ENCODE data around the gene DHX32.
A peak's percentile ranks its signal among the peaks of the same experiment; 100 is the strongest.
"Not testable (repeated sequence)": the region's sequence is repeated elsewhere in the genome, so short reads cannot be mapped to it uniquely, and the experiment has no call there.

The DHX32 gene

GRCh38 chr10:125903135-125903640 lies 22.1 kb upstream of the DHX32 start:
- H2AFZ ChIP-seq (ENCODE audit: low read length); H4K8ac ChIP-seq (ENCODE audit: low read depth, low read length); H3K36me3 ChIP-seq (replicated peaks in 1 of 2; ENCODE audit: control insufficient read depth in 2 of 2, insufficient read depth in 2 of 2, low read length in 2 of 2); H3K4me1 ChIP-seq (ENCODE audit: control insufficient read depth in 2 of 2, insufficient read depth in 1 of 2, low read depth in 1 of 2, low read length in 2 of 2); H3K4ac ChIP-seq (ENCODE audit: low read length); H3K18ac ChIP-seq (ENCODE audit: low read length); H4K91ac ChIP-seq (ENCODE audit: low read depth, low read length, poor library complexity); H3K79me1 ChIP-seq (ENCODE audit: low read depth, low read length); H3K14ac ChIP-seq (ENCODE audit: low read length); DNase-seq (ENCODE audit: low spot score); H3K23ac ChIP-seq (ENCODE audit: low read depth, low read length, poor library complexity); H2BK12ac ChIP-seq (ENCODE audit: low read length); H3K9ac ChIP-seq (ENCODE audit: low read depth, low read length, poor library complexity); H2BK5ac ChIP-seq (ENCODE audit: low read length); H3K27ac ChIP-seq (replicated peaks; ENCODE audit: low read length); H3K4me3 ChIP-seq (ENCODE audit: low read length in 2 of 2); H3K9me3 ChIP-seq (replicated peaks in 1 of 2; ENCODE audit: control insufficient read depth in 2 of 2, insufficient read depth in 1 of 2, low read depth in 1 of 2, low read length in 2 of 2); H2BK15ac ChIP-seq (ENCODE audit: low read length); H2AK5ac ChIP-seq (ENCODE audit: low read depth, low read length); H2BK120ac ChIP-seq (ENCODE audit: low read depth, low read length); H3K4me2 ChIP-seq (ENCODE audit: insufficient read depth, low read length, poor library complexity, severe bottlenecking); H3K27me3 ChIP-seq (ENCODE audit: control insufficient read depth in 3 of 3, insufficient read depth in 3 of 3, low read depth in 1 of 3, low read length in 3 of 3): not testable (repeated sequence)
- WGBS, 2 donors (ENCODE audit: extremely low coverage in 2 of 2, insufficient read length in 2 of 2, insufficient replicate concordance in 1 of 2), result no CpG with 5 or more reads among the region's 3 CpGs

DNA sequence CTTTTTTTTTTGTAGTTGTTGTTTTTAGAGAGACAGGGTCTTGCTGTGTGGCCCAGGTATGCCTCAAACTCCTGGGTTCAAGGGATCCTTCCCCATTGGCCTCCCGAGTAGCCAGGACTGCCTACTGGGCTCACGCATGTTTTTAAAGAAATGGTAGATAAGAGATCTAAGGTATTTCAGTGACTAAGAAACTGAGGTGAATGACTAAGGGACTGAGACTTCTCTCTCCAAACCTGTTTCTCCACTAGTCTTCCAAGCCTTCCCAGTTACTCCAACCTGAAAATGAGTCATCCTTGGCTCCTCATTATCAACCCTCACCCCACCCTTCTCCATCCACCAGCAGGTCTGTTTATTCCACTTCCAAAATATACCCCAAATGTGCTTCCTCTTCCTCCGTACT lies 19.9 kb upstream of the DHX32 start:
- not testable (repeated sequence) for H3K9ac ChIP-seq (ENCODE audit: low read depth, low read length, poor library complexity); H3K27ac ChIP-seq (replicated peaks; ENCODE audit: low read length); H3K4me1 ChIP-seq (ENCODE audit: control insufficient read depth in 2 of 2, insufficient read depth in 1 of 2, low read depth in 1 of 2, low read length in 2 of 2); H3K36me3 ChIP-seq (replicated peaks in 1 of 2; ENCODE audit: control insufficient read depth in 2 of 2, insufficient read depth in 2 of 2, low read length in 2 of 2); H2BK5ac ChIP-seq (ENCODE audit: low read length); H3K4me3 ChIP-seq (ENCODE audit: low read length in 2 of 2); H2AFZ ChIP-seq (ENCODE audit: low read length); H2BK12ac ChIP-seq (ENCODE audit: low read length); H4K91ac ChIP-seq (ENCODE audit: low read depth, low read length, poor library complexity); H3K4ac ChIP-seq (ENCODE audit: low read length); H3K27me3 ChIP-seq (ENCODE audit: control insufficient read depth in 3 of 3, insufficient read depth in 3 of 3, low read depth in 1 of 3, low read length in 3 of 3); H2BK15ac ChIP-seq (ENCODE audit: low read length); H2AK5ac ChIP-seq (ENCODE audit: low read depth, low read length); H3K79me1 ChIP-seq (ENCODE audit: low read depth, low read length); DNase-seq (ENCODE audit: low spot score); H3K9me3 ChIP-seq (replicated peaks in 1 of 2; ENCODE audit: control insufficient read depth in 2 of 2, insufficient read depth in 1 of 2, low read depth in 1 of 2, low read length in 2 of 2); H3K23ac ChIP-seq (ENCODE audit: low read depth, low read length, poor library complexity); H2BK120ac ChIP-seq (ENCODE audit: low read depth, low read length); H4K8ac ChIP-seq (ENCODE audit: low read depth, low read length); H3K4me2 ChIP-seq (ENCODE audit: insufficient read depth, low read length, poor library complexity, severe bottlenecking); H3K14ac ChIP-seq (ENCODE audit: low read length); H3K18ac ChIP-seq (ENCODE audit: low read length)
- WGBS, 2 donors (ENCODE audit: extremely low coverage in 2 of 2, insufficient read length in 2 of 2, insufficient replicate concordance in 1 of 2), result no CpG with 5 or more reads among the region's 3 CpGs

- H3K23ac ChIP-seq (ENCODE audit: low read depth, low read length, poor library complexity); H4K8ac ChIP-seq (ENCODE audit: low read depth, low read length); H3K18ac ChIP-seq (ENCODE audit: low read length); DNase-seq (ENCODE audit: low spot score); H3K36me3 ChIP-seq (replicated peaks in 1 of 2; ENCODE audit: control insufficient read depth in 2 of 2, insufficient read depth in 2 of 2, low read length in 2 of 2); H2BK5ac ChIP-seq (ENCODE audit: low read length); H2BK15ac ChIP-seq (ENCODE audit: low read length); H3K4ac ChIP-seq (ENCODE audit: low read length); H3K9me3 ChIP-seq (replicated peaks in 1 of 2; ENCODE audit: control insufficient read depth in 2 of 2, insufficient read depth in 1 of 2, low read depth in 1 of 2, low read length in 2 of 2); H3K14ac ChIP-seq (ENCODE audit: low read length); H2AK5ac ChIP-seq (ENCODE audit: low read depth, low read length); H3K9ac ChIP-seq (ENCODE audit: low read depth, low read length, poor library complexity); H3K4me1 ChIP-seq (ENCODE audit: control insufficient read depth in 2 of 2, insufficient read depth in 1 of 2, low read depth in 1 of 2, low read length in 2 of 2); H3K27ac ChIP-seq (replicated peaks; ENCODE audit: low read length); H2BK120ac ChIP-seq (ENCODE audit: low read depth, low read length); H3K4me2 ChIP-seq (ENCODE audit: insufficient read depth, low read length, poor library complexity, severe bottlenecking); H2BK12ac ChIP-seq (ENCODE audit: low read length); H3K79me1 ChIP-seq (ENCODE audit: low read depth, low read length); H4K91ac ChIP-seq (ENCODE audit: low read depth, low read length, poor library complexity); H3K27me3 ChIP-seq (ENCODE audit: control insufficient read depth in 3 of 3, insufficient read depth in 3 of 3, low read depth in 1 of 3, low read length in 3 of 3): not testable (repeated sequence)
- no CpG with 5 or more reads among the region's 4 CpGs for WGBS, 2 donors (ENCODE audit: extremely low coverage in 2 of 2, insufficient read length in 2 of 2, insufficient replicate concordance in 1 of 2)
- Histone ChIP-seq H3K4me3 (ENCODE audit: low read length in 2 of 2) (peak overlapping the region in 1 of 2 donors; percentile 73), H2AFZ (ENCODE audit: low read length) (peak overlapping the region; percentile 92)
Measured at GRCh38 chr10:125897317-125897716, 16.2 kb upstream of the DHX32 start.

DNA sequence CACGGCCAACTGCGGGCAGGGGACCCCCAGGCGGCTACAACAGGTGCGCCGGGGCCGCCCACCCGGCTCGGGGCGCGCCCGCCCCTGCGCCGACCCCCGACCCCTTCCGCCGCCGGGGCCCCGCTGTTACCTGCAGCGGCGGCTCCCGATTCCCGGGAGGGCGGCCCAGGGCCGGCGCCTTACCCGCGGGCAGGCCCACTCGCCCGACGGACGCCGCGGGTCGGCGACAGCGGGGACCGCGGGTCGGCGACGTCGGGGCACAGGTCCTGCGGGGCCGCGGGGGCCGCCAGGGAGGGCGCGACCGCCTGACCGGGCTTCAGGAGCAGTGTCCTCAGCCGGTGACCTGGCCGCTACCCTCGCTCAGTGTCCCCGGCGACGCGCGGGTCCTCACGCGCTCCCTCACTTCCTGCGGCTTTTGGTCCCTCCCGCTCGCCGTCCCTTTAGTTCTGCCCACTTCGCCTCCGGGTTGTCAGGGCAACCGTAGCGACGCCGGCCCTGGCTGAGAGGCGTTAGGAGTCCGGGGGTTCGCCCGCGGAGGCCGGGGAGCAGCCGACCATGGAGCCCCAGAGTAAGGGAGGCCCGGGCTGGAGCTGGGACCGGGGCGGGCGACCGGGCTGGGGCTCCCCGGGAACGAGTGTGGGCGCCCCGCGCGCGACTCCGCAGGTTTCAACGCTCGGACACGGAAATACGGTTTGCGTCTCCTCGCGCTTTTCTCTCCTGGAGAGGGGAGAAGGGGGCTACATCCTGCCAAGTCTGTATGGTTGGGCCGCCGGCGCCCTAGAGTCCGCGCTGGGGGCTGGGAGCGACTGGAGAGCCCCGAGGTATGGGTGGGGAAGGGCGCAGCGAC lies 15.2 kb upstream of the DHX32 start, which contains the start of gene FANK1:
Gene FANK1 (plus strand): TSS at position 477 of the 847 bp plus-strand sequence. CDS start 79 bp downstream, at position 556.
- not testable (repeated sequence) for H3K9me3 ChIP-seq (replicated peaks in 1 of 2; ENCODE audit: control insufficient read depth in 2 of 2, insufficient read depth in 1 of 2, low read depth in 1 of 2, low read length in 2 of 2); H3K4me1 ChIP-seq (ENCODE audit: control insufficient read depth in 2 of 2, insufficient read depth in 1 of 2, low read depth in 1 of 2, low read length in 2 of 2); H3K79me1 ChIP-seq (ENCODE audit: low read depth, low read length); H3K4ac ChIP-seq (ENCODE audit: low read length); H2AK5ac ChIP-seq (ENCODE audit: low read depth, low read length); H2BK120ac ChIP-seq (ENCODE audit: low read depth, low read length); H3K36me3 ChIP-seq (replicated peaks in 1 of 2; ENCODE audit: control insufficient read depth in 2 of 2, insufficient read depth in 2 of 2, low read length in 2 of 2); H2BK12ac ChIP-seq (ENCODE audit: low read length); H4K8ac ChIP-seq (ENCODE audit: low read depth, low read length); H3K27me3 ChIP-seq (ENCODE audit: control insufficient read depth in 3 of 3, insufficient read depth in 3 of 3, low read depth in 1 of 3, low read length in 3 of 3); H4K91ac ChIP-seq (ENCODE audit: low read depth, low read length, poor library complexity); H2BK15ac ChIP-seq (ENCODE audit: low read length)
- H2BK5ac ChIP-seq (ENCODE audit: low read length), result peak within 1 kb of the TSS; percentile 53
- DNase-seq (ENCODE audit: low spot score), result peak; percentile 83
- peak within 1 kb of the TSS; percentile 62 for H3K4me2 ChIP-seq (ENCODE audit: insufficient read depth, low read length, poor library complexity, severe bottlenecking)
- WGBS, 2 donors (ENCODE audit: extremely low coverage in 2 of 2, insufficient read length in 2 of 2, insufficient replicate concordance in 1 of 2), result no CpG with 5 or more reads among the region's 106 CpGs
- H2AFZ ChIP-seq (ENCODE audit: low read length), result peak within 1 kb of the TSS; percentile 92
- peak within 1 kb of the TSS; percentile 73 to 81 for H3K4me3 ChIP-seq (ENCODE audit: low read length in 2 of 2)
- peak within 1 kb of the TSS; percentile 82 for H3K14ac ChIP-seq (ENCODE audit: low read length)
- peak within 1 kb of the TSS; percentile 72 for H3K27ac ChIP-seq (replicated peaks; ENCODE audit: low read length)
- peak within 1 kb of the TSS; percentile 86 for H3K9ac ChIP-seq (ENCODE audit: low read depth, low read length, poor library complexity)
- peak within 1 kb of the TSS; percentile 20 for H3K23ac ChIP-seq (ENCODE audit: low read depth, low read length, poor library complexity)
- peak within 1 kb of the TSS; percentile 91 for H3K18ac ChIP-seq (ENCODE audit: low read length)

Measured in neuronal stem cell (in vitro differentiated cells).